HepG2 (cell line): Measurements from ENCODE around the gene EEF2. TPM values are rescaled to one million over a fixed set of nuclear protein-coding genes. Genes with fewer than 3 reads are reported as not detected.

Experiments used
- AGO2 ChIP-seq: fragments of 200-400 bp; formaldehyde crosslinking; optimal IDR thresholded peaks from 2 replicates; pipeline ENCODE3; 2017; ENCODE audit warnings: mild to moderate bottlenecking, low read depth, low read length, moderate library complexity
- ASH2L ChIP-seq: fragments of 300-600, 200-600 bp; sonication (generic); IDR thresholded peaks from 2 replicates; pipeline ENCODE4 v1.7.0; 2017; ENCODE audit warnings: low read depth, mild to moderate bottlenecking, moderate library complexity, mixed read lengths, low read length; ENCODE audit not compliant: insufficient read length
- ATF1 ChIP-seq: IDR thresholded peaks from 2 replicates; pipeline ENCODE4 v1.6.1; 2016; ENCODE audit warnings: mild to moderate bottlenecking, control low read depth
- ATRX ChIP-seq: sonication (generic); formaldehyde crosslinking; IDR thresholded peaks from 2 replicates; pipeline ENCODE4 v1.4.0; 2020; ENCODE audit warnings: missing genetic modification reagents, borderline replicate concordance
- CENPT ChIP-seq: sonication (generic); formaldehyde crosslinking; IDR thresholded peaks from 2 replicates; pipeline ENCODE4 v1.8.0; 2022; ENCODE audit warnings: low read depth, mild to moderate bottlenecking, moderate library complexity, missing genetic modification reagents
- ETV6 ChIP-seq: sonication (generic); formaldehyde crosslinking; conservative IDR thresholded peaks from 2 replicates; pipeline ENCODE4 v1.4.0; 2020; ENCODE audit warnings: missing genetic modification reagents
- FIP1L1 ChIP-seq: fragments of 200-400 bp; formaldehyde crosslinking; IDR thresholded peaks from 2 replicates; pipeline ENCODE4 v1.6.1; 2018; ENCODE audit warnings: low read depth, mild to moderate bottlenecking, low read length, moderate library complexity, borderline replicate concordance; ENCODE audit not compliant: insufficient read depth
- HOXA5 ChIP-seq: sonication (generic); formaldehyde crosslinking; IDR thresholded peaks from 2 replicates; pipeline ENCODE4 v1.4.0; 2020; ENCODE audit warnings: missing genetic modification reagents
- MEIS1 ChIP-seq: sonication (generic); formaldehyde crosslinking; IDR thresholded peaks from 2 replicates; pipeline ENCODE4 v1.9.0; 2021; ENCODE audit warnings: mild to moderate bottlenecking, missing genetic modification reagents, moderate library complexity, borderline replicate concordance
- MTA1 ChIP-seq: sonication (generic); formaldehyde crosslinking; IDR thresholded peaks from 2 replicates; pipeline ENCODE4 v1.4.0; 2020; ENCODE audit warnings: missing genetic modification reagents, mild to moderate bottlenecking, borderline replicate concordance
- NR2F6 ChIP-seq, 2 experiments: IDR thresholded peaks; 2 replicates each; pipeline ENCODE4 v1.6.1; 2016; ENCODE audit warnings: antibody characterized with exemption in 1 of 2, mild to moderate bottlenecking in 1 of 2
- PRPF4 ChIP-seq: fragments of 200-400 bp; formaldehyde crosslinking; IDR thresholded peaks from 2 replicates; pipeline ENCODE4 v1.6.1; 2016; ENCODE audit warnings: low read length, low read depth; ENCODE audit not compliant: poor library complexity, severe bottlenecking
- SIN3A ChIP-seq: IDR thresholded peaks from 2 replicates; pipeline ENCODE4 v1.6.1; 2011; ENCODE audit warnings: low read depth, mild to moderate bottlenecking, control low read depth, low read length, borderline replicate concordance
- SMAD1 ChIP-seq: sonication (generic); formaldehyde crosslinking; IDR thresholded peaks from 2 replicates; pipeline ENCODE4 v1.4.0; 2020; ENCODE audit warnings: missing genetic modification reagents, low read depth, mild to moderate bottlenecking, borderline replicate concordance
- SP2 ChIP-seq: sonication (generic); formaldehyde crosslinking; IDR thresholded peaks from 2 replicates; pipeline ENCODE4 v1.5.1; 2020; ENCODE audit warnings: mild to moderate bottlenecking, missing genetic modification reagents
- TBX3 ChIP-seq: fragments of 450-650 bp; IDR thresholded peaks from 2 replicates; pipeline ENCODE4 v1.6.1; 2017; ENCODE audit warnings: antibody characterized with exemption, mild to moderate bottlenecking, inconsistent platforms, borderline replicate concordance
- ZFYVE20 ChIP-seq: sonication (generic); formaldehyde crosslinking; IDR thresholded peaks from 2 replicates; pipeline ENCODE4 v1.8.0; 2023; ENCODE audit warnings: low read depth, mild to moderate bottlenecking, moderate library complexity, missing genetic modification reagents, borderline replicate concordance
- ZNF235 ChIP-seq: sonication (generic); formaldehyde crosslinking; IDR thresholded peaks from 2 replicates; pipeline ENCODE4 v1.8.1; 2023; ENCODE audit warnings: mild to moderate bottlenecking, missing genetic modification reagents, borderline replicate concordance
- ZNF562 ChIP-seq: sonication (generic); formaldehyde crosslinking; IDR thresholded peaks from 2 replicates; pipeline ENCODE4 v1.8.0; 2022; ENCODE audit warnings: missing genetic modification reagents, borderline replicate concordance
- ZNF678 ChIP-seq: sonication (generic); formaldehyde crosslinking; IDR thresholded peaks from 2 replicates; pipeline ENCODE4 v1.4.0; 2020; ENCODE audit warnings: mild to moderate bottlenecking, missing genetic modification reagents
- ZNF775 ChIP-seq: sonication (generic); formaldehyde crosslinking; IDR thresholded peaks from 2 replicates; pipeline ENCODE4 v1.4.0; 2020; ENCODE audit warnings: missing genetic modification reagents, mild to moderate bottlenecking, moderate library complexity, borderline replicate concordance
- polyA plus RNA-seq, 8 experiments: library from polyadenylated mRNA; depleted of rRNA in 3 of 8; stranded (reverse) in 7 of 8; unstranded in 1 of 8; fragments of >200 nt; fragmentation: Illumina TruSeq in 4 of 8; extraction: Trizol in 4 of 8; gene quantifications; 2 replicates each; pipeline versions ENCODE4 v1.2.1 to v1.2.3, GENCODE V29; 2011 to 2016; ENCODE audit warnings: low read depth in 4 of 8, missing spikeins in 1 of 8, mixed read lengths in 1 of 8; ENCODE audit not compliant: insufficient read depth in 1 of 8
- total RNA-seq, 5 experiments: library from RNA; depleted of rRNA; stranded (reverse); fragments of >200 nt; fragmentation: Illumina TruSeq; extraction: Trizol; gene quantifications; 2 replicates each; pipeline ENCODE4 v1.2.3, GENCODE V29; 2016; ENCODE audit warnings: low read depth in 1 of 5
- TF ChIP-seq, protein P1 (sequence below): sonication (generic); formaldehyde crosslinking; IDR thresholded peaks from 2 replicates; pipeline ENCODE4 v1.5.1; 2020; ENCODE audit warnings: mild to moderate bottlenecking, missing genetic modification reagents, borderline replicate concordance
- TF ChIP-seq, protein P2 (sequence below): sonication (generic); formaldehyde crosslinking; IDR thresholded peaks from 2 replicates; pipeline ENCODE4 v1.4.0; 2020; ENCODE audit warnings: low read depth, mild to moderate bottlenecking, missing genetic modification reagents
- TF ChIP-seq, protein P3 (sequence below): sonication (generic); formaldehyde crosslinking; IDR thresholded peaks from 2 replicates; pipeline ENCODE4 v1.4.0; 2020; ENCODE audit warnings: mild to moderate bottlenecking, missing genetic modification reagents

Gene EEF2
- total and polyA plus RNA-seq, 2 of the 13 experiments (the other 11 are each of a cell fraction or from before 2014, with no cell fraction given) = 1,441 to 1,777 TPM

DNA sequence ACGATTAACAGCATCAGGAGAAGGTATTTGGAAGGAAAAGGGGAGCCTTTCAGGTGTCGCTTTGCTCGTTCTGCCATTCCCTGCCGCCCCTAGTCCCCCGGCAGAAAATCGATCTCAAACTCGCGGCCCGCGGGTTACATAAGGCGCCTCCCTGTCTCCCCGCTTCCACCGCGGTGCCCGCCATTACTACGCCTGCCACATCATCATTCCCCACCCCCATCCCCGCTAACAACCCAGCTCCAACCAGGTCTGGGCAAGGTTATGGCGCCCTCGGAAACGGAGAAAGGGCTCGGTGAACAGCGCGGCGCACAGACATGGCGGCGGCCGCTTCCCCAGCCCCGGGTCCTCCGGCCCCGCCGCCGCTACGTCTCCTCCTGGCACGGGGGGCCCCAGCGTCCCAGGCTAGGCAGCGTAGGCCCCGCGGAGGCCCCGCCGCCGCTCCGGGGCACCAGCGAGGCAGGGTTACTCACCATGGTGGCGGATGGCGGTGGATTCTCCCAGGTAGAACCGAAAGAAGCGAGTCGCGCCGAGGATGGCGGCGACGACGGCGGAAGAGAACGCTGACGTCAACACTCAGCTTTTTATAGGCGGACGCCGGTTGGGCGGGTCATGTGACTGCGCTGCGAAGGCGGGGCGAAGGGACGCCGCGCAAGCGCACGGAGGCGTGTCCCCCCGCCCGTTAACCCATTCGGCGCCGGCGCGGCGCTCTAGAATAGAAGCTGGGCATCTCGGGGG lies at the start of gene EEF2 (continued):
- TF ChIP-seq ASH2L (peak; percentile 97), NR2F6 (IDR thresholded peaks at IDR 0.05) (no peak), NR2F6 (CRISPR knock-in tag; IDR thresholded peaks at IDR 0.05) (no peak; the same call in 1 of the 2 replicates), MEIS1 (CRISPR knock-in tag) (0 out of 2 replicates have a peak, but pooled peaks have one; percentile 56), ZNF775 (CRISPR knock-in tag) (no peak; the same call in 1 of the 2 replicates), ZNF235 (CRISPR knock-in tag) (peak; percentile 93; the same call in 1 of the 2 replicates), HOXA5 (CRISPR knock-in tag) (peak; percentile 73), PRPF4 (no peak), ZNF678 (CRISPR knock-in tag) (no peak), ZFYVE20 (CRISPR knock-in tag) (no peak), SP2 (CRISPR knock-in tag) (0 out of 2 replicates have a peak, but pooled peaks have one; percentile 35), ETV6 (0 out of 2 replicates have a peak, but pooled peaks have one; percentile 22), CENPT (CRISPR knock-in tag) (no peak; the same call in 1 of the 2 replicates), SIN3A (peak; percentile 85; the same call in 1 of the 2 replicates), ATF1 (CRISPR knock-in tag) (peak; percentile 73; the same call in 1 of the 2 replicates), ZNF562 (no peak), FIP1L1 (peak; percentile 88; the same call in 1 of the 2 replicates), ATRX (no peak), TBX3 (no peak), AGO2 (peak; percentile 98), MTA1 (CRISPR knock-in tag) (peak; percentile 31; the same call in 1 of the 2 replicates), SMAD1 (CRISPR knock-in tag) (peak; percentile 92)
- TF ChIP-seq, protein P1, sequence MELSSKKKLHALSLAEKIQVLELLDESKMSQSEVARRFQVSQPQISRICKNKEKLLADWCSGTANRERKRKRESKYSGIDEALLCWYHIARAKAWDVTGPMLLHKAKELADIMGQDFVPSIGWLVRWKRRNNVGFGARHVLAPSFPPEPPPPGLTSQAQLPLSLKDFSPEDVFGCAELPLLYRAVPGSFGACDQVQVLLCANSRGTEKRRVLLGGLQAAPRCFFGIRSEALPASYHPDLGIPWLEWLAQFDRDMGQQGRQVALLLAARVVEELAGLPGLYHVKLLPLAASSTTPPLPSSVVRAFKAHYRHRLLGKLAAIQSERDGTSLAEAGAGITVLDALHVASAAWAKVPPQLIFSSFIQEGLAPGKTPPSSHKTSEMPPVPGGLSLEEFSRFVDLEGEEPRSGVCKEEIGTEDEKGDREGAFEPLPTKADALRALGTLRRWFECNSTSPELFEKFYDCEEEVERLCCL (CRISPR knock-in tag) = peak; percentile 90; the same call in 1 of the 2 replicates
- TF ChIP-seq, protein P2, sequence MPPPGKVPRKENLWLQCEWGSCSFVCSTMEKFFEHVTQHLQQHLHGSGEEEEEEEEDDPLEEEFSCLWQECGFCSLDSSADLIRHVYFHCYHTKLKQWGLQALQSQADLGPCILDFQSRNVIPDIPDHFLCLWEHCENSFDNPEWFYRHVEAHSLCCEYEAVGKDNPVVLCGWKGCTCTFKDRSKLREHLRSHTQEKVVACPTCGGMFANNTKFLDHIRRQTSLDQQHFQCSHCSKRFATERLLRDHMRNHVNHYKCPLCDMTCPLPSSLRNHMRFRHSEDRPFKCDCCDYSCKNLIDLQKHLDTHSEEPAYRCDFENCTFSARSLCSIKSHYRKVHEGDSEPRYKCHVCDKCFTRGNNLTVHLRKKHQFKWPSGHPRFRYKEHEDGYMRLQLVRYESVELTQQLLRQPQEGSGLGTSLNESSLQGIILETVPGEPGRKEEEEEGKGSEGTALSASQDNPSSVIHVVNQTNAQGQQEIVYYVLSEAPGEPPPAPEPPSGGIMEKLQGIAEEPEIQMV (CRISPR knock-in tag) = peak; percentile 49; the same call in 1 of the 2 replicates
- TF ChIP-seq, protein P3, sequence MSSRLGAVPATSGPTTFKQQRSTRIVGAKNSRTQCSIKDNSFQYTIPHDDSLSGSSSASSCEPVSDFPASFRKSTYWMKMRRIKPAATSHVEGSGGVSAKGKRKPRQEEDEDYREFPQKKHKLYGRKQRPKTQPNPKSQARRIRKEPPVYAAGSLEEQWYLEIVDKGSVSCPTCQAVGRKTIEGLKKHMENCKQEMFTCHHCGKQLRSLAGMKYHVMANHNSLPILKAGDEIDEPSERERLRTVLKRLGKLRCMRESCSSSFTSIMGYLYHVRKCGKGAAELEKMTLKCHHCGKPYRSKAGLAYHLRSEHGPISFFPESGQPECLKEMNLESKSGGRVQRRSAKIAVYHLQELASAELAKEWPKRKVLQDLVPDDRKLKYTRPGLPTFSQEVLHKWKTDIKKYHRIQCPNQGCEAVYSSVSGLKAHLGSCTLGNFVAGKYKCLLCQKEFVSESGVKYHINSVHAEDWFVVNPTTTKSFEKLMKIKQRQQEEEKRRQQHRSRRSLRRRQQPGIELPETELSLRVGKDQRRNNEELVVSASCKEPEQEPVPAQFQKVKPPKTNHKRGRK = 0 out of 2 replicates have a peak, but pooled peaks have one; percentile 37
